ENCODE measurements around the gene TMEM255B. TPM values are rescaled to one million over a fixed set of nuclear protein-coding genes. Genes with fewer than 3 reads are reported as not detected.

Gene TMEM255B
- total RNA-seq, 2 donors from 2014 or later = 3.0 to 4.2 TPM

DNA sequence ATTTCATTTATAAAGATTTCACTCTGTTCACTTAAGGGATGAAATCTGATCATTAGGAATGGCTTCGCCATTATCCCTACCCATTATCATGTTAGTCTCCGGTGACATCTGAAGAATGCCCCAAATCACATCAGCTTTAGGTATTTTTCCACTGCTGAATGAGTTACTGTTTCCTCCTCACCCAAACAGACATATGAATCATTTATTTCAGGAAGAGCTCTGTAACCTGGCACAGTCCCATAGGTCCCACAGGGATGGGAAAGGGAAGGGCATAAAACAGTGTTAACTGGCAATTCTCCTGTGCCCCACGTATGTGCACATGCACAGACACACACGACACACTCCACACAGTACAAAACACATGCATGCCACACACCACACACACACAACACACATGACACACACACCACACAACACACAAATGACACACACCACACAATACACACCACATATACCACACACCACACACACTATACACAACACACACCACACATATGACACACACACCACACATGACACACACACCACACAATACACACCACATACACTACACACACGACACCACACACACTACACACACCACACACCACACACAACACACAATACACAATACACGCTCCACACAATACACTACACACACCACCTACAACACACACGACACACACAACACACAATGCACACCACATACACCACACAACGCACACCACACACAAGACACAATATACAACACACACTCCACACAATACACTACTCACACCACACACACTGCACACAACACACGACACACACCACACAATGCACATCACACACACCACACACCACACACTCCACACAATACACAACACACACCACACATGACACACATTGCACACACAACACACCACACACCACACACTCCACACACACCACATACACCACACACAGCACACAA lies 15.4 kb downstream of the TMEM255B start:
- no peaks in the 10 kb centered on the region for H3K36me3 ChIP-seq
- no peak overlapping the region for H3K27ac ChIP-seq
- H3K4me1 ChIP-seq = no peaks in the 10 kb centered on the region
- TF ChIP-seq, protein P1, sequence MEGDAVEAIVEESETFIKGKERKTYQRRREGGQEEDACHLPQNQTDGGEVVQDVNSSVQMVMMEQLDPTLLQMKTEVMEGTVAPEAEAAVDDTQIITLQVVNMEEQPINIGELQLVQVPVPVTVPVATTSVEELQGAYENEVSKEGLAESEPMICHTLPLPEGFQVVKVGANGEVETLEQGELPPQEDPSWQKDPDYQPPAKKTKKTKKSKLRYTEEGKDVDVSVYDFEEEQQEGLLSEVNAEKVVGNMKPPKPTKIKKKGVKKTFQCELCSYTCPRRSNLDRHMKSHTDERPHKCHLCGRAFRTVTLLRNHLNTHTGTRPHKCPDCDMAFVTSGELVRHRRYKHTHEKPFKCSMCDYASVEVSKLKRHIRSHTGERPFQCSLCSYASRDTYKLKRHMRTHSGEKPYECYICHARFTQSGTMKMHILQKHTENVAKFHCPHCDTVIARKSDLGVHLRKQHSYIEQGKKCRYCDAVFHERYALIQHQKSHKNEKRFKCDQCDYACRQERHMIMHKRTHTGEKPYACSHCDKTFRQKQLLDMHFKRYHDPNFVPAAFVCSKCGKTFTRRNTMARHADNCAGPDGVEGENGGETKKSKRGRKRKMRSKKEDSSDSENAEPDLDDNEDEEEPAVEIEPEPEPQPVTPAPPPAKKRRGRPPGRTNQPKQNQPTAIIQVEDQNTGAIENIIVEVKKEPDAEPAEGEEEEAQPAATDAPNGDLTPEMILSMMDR (IDR thresholded peaks at IDR 0.05) = no peak
- no peak overlapping the region for H3K4me3 ChIP-seq
- no peak for DNase-seq
- no peak overlapping the region for H3K9ac ChIP-seq (ENCODE audit: low read depth in 2 of 2, low read length in 2 of 2)
- intact Hi-C loops (cut with DNase I) = no loop called here
- peaks cover 6% of the 10 kb centered on the region for H3K27me3 ChIP-seq
- no peaks in the 10 kb centered on the region for H3K9me3 ChIP-seq

DNA sequence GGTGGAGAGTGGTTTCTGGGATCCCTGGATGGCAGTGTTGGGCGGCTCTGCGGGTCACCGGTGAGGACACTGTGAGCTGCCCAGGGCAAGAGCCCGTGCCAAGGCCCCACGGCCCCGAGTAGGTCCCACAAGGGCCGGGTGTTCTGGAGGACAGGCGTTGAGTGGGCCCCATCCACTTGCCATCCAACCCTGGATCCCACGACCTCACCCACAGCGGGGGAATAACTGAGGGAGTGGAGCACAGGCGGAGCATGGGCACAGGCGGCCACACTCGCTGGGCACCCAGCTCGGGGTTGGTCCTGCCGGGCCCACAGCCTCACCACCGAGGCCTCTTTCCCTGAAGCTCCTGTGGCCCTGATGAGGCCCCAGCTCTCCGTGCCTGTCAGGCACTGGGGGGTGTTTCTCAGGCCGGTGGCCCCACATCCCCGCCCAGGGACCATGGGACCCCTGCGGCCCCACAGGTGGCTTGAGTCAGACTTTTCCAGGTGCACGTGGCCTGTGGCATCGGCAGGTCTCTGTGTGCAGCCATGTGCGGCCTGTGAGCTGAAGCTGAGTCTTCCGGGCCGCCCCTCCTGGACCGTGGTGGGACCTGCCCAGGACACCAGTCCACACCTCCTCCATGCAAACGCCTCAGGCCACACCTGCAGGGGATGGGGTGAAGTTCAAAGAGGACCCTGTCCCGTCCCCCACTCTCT lies 16.6 kb downstream of the TMEM255B start:
- Histone ChIP-seq H3K4me1 (no peaks in the 10 kb centered on the region), H3K4me3 (no peak overlapping the region), H3K27me3 (peaks cover 6% of the 10 kb centered on the region), H3K36me3 (no peaks in the 10 kb centered on the region), H3K9ac (ENCODE audit: low read depth in 2 of 2, low read length in 2 of 2) (no peak overlapping the region), H3K27ac (no peak overlapping the region), H3K9me3 (no peaks in the 10 kb centered on the region)
- intact Hi-C loops (cut with DNase I) = no loop called here
- TF ChIP-seq, protein P1 (IDR thresholded peaks at IDR 0.05) = no peak
- no peak for DNase-seq

DNA sequence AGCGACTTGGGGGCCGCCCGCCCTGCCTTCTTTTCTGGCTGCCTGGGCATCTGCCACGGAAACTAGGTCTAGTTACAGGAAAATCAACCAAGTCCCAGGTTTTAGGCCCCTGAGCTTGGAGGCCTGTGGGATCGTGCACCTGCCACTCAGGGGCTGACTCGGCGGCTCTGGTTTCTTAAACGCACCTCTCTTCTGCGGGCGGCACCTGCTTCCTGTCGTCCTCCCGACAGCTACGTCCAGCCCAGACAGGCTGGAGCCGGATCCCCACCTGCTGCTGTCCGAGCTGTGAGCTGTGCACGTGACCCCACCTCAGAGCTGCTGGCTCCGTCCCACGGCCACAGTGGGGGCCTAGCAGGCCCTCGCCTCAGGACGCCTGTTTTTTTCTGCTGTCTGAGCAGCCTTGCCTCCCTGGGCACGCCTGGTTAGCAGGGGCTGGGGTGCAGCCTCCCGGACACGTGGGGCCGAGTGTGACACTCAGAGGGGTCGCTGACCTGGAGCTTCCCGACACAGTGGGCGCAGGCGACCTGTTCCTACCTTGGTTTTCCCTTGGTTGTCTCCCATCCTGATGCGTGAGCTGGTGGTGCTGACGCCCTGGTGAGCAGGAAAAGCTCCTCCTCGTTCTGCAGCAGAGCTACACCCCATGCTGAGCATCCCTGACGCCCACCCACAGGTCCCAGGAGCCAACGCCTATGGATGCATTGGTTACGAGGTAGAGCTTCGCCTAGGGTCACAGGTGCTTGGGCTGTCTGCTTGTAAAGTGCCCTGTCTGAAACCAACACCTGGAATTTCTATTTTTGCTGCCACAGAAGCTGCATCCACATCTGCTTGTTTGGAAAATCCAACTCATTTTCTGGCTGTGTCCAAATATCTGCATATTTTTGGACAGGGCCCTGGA lies 17.5 kb downstream of the TMEM255B start:
- TF ChIP-seq, protein P1 (IDR thresholded peaks at IDR 0.05) = no peak
- no peak overlapping the region for H3K9ac ChIP-seq (ENCODE audit: low read depth in 2 of 2, low read length in 2 of 2)
- no peaks in the 10 kb centered on the region for H3K4me1 ChIP-seq
- no peak overlapping the region for H3K27ac ChIP-seq
- H3K9me3 ChIP-seq = no peaks in the 10 kb centered on the region
- no peaks in the 10 kb centered on the region for H3K36me3 ChIP-seq
- H3K4me3 ChIP-seq = no peak overlapping the region
- intact Hi-C loops (cut with DNase I) = no loop called here
- no peak for DNase-seq
- H3K27me3 ChIP-seq = peaks cover 6% of the 10 kb centered on the region

DNA sequence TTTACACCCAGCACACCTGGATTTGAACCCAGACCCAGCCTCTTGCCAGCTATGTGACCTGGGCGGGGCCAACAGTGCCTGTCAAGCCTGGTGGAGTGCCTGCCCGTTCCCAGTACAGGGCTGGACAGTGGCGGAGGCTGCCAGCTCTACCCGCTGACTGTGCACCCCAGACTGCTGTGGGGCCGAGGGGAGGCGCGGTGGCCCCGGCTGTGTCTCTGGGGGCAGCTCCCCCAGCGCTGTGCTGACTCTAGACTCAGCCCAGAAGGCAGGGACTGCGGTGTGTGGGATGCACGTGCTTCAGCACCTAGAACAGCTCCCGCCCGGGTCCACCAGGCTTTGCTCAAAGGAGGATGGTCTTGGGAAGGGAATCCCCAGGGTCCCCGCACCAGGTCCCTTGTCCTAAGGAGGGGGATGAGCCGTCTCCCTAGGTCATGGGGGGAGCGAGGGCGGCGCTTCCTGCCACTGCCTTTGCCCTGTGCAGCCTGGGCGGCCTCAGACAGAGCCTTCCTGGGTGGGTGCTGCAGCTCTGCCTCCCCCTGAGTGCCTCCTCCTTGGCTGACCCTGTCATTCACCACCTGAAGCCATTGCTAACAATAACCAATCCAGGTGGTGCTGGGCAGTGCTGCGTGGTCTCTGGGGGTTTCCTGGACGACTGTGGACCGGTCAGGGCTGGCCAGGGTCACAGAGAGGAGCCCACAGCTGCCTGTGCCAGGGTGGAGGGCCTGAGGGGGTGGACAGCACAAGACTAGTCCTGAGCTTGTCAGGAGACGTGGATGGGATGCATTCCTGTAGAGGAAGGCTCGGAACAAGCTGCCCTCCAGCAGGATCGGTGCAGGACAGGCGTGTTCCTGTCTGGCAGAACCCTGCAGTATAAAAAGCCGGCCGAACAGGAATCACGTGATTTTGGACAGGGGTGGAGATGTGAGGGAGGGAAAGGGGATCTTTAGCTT lies 18.6 kb downstream of the TMEM255B start:
- Histone ChIP-seq H3K9ac (ENCODE audit: low read depth in 2 of 2, low read length in 2 of 2) (no peak overlapping the region), H3K9me3 (no peaks in the 10 kb centered on the region), H3K27me3 (peaks cover 6% of the 10 kb centered on the region), H3K4me1 (no peaks in the 10 kb centered on the region), H3K4me3 (no peak overlapping the region), H3K27ac (no peak overlapping the region), H3K36me3 (no peaks in the 10 kb centered on the region)
- TF ChIP-seq, protein P1 (IDR thresholded peaks at IDR 0.05) = no peak
- no peak for DNase-seq
- intact Hi-C loops (cut with DNase I) = no loop called here
